AG04450 (cell line): Measurements from ENCODE around the gene SULT6B1. TPM values are rescaled to one million over a fixed set of nuclear protein-coding genes. Genes with fewer than 3 reads are reported as not detected.
"Not testable (repeated sequence)": the region's sequence is repeated elsewhere in the genome, so short reads cannot be mapped to it uniquely, and the experiment has no call there.

Experiments
- CTCF ChIA-PET: fragments of 300-600, 350-600 bp; formaldehyde crosslinking; extraction: SDS; loops from one replicate; lab custom pipeline; 2022; ENCODE audit warnings: antibody characterized with exemption, inconsistent platforms; lab: Charles Lee
- POLR2A ChIA-PET: fragments of 350-600 bp; formaldehyde crosslinking; extraction: SDS; loops from one replicate; lab custom pipeline; 2021; ENCODE audit warnings: antibody characterized with exemption, inconsistent platforms; lab: Yijun Ruan, JAX
- DNase-seq: peaks from one replicate; pipeline ENCODE4 v3.0.0-alpha.2; 2011; ENCODE audit warnings: low read depth, low spot score
- H3K27ac ChIP-seq: one replicate; pipeline ENCODE4 v1.5.1; 2012; ENCODE audit warnings: low read depth, low read length, control low read depth
- H3K27me3 ChIP-seq: one replicate; pipeline ENCODE4 v1.6.0; 2012; ENCODE audit warnings: low read length; ENCODE audit not compliant: control insufficient read depth, insufficient read depth
- H3K4me3 ChIP-seq: 2 replicates; pipeline ENCODE4 v1.5.1; 2011; ENCODE audit warnings: mild to moderate bottlenecking, low read depth, low read length, control low read depth
- H3K9me3 ChIP-seq: 2 replicates; pipeline ENCODE4 v1.5.1; 2012; ENCODE audit warnings: low read length; ENCODE audit not compliant: control insufficient read depth, insufficient read depth
- polyA plus RNA-seq: library from polyadenylated mRNA; depleted of rRNA; stranded (reverse); fragments of >200 nt; gene quantifications from 2 replicates; pipeline ENCODE4 v1.2.3, GENCODE V29; 2011
- TF ChIP-seq, protein P1 (sequence below): IDR thresholded peaks from 2 replicates; pipeline ENCODE4 v1.5.1; 2011; ENCODE audit warnings: low read depth, low read length, control low read depth, inconsistent platforms

Gene SULT6B1
- polyA plus RNA-seq, 1 experiment, result not detected

DNA sequence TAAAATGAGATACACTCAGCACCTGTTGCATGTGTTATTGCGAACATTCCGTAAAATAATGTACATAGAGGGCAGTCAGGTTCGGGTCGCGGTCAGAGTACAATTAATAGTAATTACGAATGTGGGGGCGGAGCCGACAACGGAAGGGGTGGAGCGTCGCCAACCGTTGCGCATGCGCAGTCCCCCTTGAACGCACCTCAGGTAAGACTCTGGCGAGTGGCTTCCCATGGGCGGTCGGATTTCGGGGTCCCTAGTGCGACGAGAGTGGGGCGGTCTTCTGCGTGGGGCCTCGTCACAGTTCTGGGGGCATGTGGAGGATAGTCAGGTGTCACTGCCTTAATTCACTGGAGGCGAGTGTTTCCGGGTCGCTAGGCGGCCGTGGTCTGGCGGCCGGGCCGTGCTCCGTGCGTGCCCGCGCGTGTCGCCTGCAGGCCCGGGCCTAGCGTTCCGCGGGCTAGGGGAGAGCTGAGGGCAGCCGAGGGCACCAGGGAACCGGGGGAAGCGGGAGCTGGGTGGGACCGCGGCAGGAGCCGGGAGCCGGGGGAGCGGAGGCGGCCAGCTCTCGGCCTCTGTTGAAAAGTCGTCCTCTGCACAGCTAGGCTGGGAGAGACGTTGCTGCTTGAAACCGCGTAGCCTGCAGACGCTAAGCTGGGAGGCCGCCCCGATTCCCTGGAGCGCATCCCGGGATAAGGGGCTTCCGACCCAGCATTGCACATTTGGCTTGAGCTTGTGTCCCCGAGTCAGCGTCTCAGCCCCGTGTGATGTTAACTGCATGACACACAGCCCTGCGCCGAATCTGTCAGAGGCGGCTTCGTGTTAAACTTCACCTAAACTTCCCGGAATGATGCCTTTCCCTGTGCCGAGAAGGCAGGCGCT is 8.1 kb upstream of the SULT6B1 start, which contains the start of gene CEBPZOS:
CEBPZOS (plus strand) TSS at position 177 of the 876 bp plus-strand sequence. CDS start 3,209 bp downstream, outside the sequence.
- POLR2A ChIA-PET, result interaction anchor here (1.2 to 1.8 kb wide), 2 partner anchors 15 to 35 kb away, joined by 3 to 4 read pairs; partner anchors contain the start of genes CEBPZ and NDUFAF7
- CTCF ChIA-PET, result interaction anchor here (0.6 to 0.7 kb wide), 2 partner anchors 27 to 66 kb away, joined by 3 read pairs; no protein-coding TSS in a partner anchor
- H3K27me3 ChIP-seq, result no peaks in the 10 kb centered on the region
- peaks cover 2% of the 10 kb centered on the region; the same call in 1 of the 2 replicates for H3K9me3 ChIP-seq
- DNase-seq, result no peak
- H3K27ac ChIP-seq, result peak within 1 kb of the TSS; percentile 57
- TF ChIP-seq, protein P1, sequence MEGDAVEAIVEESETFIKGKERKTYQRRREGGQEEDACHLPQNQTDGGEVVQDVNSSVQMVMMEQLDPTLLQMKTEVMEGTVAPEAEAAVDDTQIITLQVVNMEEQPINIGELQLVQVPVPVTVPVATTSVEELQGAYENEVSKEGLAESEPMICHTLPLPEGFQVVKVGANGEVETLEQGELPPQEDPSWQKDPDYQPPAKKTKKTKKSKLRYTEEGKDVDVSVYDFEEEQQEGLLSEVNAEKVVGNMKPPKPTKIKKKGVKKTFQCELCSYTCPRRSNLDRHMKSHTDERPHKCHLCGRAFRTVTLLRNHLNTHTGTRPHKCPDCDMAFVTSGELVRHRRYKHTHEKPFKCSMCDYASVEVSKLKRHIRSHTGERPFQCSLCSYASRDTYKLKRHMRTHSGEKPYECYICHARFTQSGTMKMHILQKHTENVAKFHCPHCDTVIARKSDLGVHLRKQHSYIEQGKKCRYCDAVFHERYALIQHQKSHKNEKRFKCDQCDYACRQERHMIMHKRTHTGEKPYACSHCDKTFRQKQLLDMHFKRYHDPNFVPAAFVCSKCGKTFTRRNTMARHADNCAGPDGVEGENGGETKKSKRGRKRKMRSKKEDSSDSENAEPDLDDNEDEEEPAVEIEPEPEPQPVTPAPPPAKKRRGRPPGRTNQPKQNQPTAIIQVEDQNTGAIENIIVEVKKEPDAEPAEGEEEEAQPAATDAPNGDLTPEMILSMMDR, result no peak
- peak within 1 kb of the TSS; percentile 83 for H3K4me3 ChIP-seq

DNA sequence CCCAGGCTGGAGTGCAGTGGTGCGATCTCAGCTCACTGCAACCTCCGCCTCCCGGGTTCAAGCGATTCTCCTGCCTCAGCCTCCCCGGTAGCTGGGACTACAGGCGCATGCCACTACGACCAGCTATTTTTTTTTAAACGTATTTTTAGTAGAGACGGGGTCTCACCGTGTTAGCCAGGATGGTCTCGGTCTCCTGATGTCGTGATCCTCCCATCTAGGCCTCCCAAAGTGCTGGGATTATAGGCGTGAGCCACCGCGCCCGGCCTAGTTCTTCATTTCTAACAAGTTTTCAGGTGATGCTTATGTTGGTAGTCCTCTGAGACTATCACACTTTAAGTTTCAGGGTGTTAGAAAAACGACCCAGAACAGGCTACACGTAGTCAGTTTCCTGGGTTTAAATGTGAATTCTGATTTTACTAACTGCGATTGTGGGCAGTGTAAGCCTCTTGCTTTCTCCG is 7.4 kb upstream of the SULT6B1 start:
- H3K27ac ChIP-seq, DNase-seq, CTCF ChIA-PET, H3K27me3 ChIP-seq, POLR2A ChIA-PET, H3K9me3 ChIP-seq: not testable (repeated sequence)
- peak overlapping the region; percentile 83 for H3K4me3 ChIP-seq

DNA sequence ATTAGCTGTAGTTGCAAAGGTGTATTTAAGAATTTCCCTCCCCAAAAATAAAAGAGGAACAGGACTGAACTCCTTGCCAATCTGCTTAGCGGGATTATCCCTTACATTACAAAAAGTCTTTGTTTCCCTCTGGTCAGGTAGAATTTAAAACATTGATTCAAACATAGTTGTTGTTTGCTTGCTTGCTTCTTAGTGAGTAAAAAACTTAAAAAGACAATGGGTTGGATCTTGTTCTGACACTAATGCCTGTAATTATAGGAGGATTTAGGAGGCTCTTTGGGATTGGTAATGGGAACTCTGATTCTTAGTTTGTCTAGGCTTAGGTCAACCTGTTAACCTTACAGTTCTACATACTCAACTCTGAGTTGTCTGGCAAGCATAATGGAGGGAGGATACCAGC is 4.1 kb upstream of the SULT6B1 start:
- CTCF ChIA-PET, result no interaction called here

DNA sequence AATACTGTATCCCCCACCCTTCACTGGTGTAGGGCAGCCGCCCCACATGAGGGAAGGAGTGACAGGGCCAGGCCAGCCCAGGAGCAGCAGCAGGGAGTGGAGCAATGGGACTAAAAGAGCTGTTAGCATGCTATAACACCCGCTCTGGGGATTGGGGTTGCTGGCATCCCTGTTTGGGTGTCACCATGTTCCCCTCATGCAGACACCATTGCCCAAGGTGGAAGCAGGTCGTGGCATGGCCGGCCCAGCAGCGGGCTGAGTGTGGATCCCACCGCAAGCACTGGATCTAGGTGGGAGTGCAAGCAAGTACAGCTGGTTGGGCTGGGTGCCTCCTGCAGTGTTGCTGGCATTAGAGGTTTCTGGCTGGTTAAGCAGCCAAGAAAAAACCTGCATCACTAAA is 3.3 kb upstream of the SULT6B1 start:
- no peak overlapping the region for H3K27ac ChIP-seq
- ChIA-PET POLR2A (no interaction called here), CTCF (no interaction called here)
- H3K9me3 ChIP-seq, result peaks cover 2% of the 10 kb centered on the region; the same call in 1 of the 2 replicates
- no peak overlapping the region for H3K4me3 ChIP-seq
- TF ChIP-seq, protein P1, result no peak
- H3K27me3 ChIP-seq, result no peaks in the 10 kb centered on the region
- DNase-seq, result no peak

More for the DNA sequence above, 4.1 kb upstream of the SULT6B1 start:
- no peak for DNase-seq
- H3K4me3 ChIP-seq, result no peak overlapping the region
- POLR2A ChIA-PET, result no interaction called here
- H3K27ac ChIP-seq, result no peak overlapping the region
- no peaks in the 10 kb centered on the region for H3K27me3 ChIP-seq
- H3K9me3 ChIP-seq, result peaks cover 2% of the 10 kb centered on the region; the same call in 1 of the 2 replicates
- TF ChIP-seq, protein P1, result no peak

DNA sequence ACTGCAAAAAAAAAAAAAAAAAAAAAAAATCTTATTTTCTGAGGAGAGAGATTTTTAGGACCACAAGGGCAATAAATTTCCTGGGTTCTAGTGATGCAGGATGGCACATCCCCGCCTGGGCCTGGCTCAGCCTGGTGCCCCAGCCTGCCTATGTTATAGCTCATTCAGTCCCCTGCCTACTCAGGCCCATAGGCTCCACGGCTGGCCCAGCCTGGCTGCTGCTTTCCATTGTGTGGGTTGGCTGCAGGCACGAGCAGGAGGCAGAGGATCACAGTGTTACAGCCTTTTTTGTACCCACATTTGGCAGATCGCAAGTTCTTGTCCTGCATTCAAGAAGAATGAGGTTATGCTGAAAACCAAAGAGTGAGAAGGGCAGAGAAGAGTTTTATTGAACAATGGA is 2.8 kb upstream of the SULT6B1 start:
- CTCF ChIA-PET, result no interaction called here
- POLR2A ChIA-PET, result interaction anchor here (0.7 kb wide), 1 partner anchor 10 kb away, joined by 15 read pairs; no protein-coding TSS in a partner anchor
- no peaks in the 10 kb centered on the region for H3K27me3 ChIP-seq

More for the DNA sequence above, 2.8 kb upstream of the SULT6B1 start:
- Histone ChIP-seq H3K27ac (no peak overlapping the region), H3K4me3 (no peak overlapping the region), H3K9me3 (peaks cover 2% of the 10 kb centered on the region; the same call in 1 of the 2 replicates)
- DNase-seq, result no peak
- TF ChIP-seq, protein P1, result no peak
